Testis (tissue), 2 donors: Measurements from ENCODE around the gene DCUN1D4.

Source experiments
- CTCF ChIP-seq, 3 experiments: fragments of 450-650 bp in 2 of 3; fragments of 200-600 bp in 1 of 3; sonication (generic) in 1 of 3; IDR thresholded peaks; one replicate each; pipeline ENCODE4 v1.5.1; 2016 to 2019; ENCODE audit warnings: antibody characterized with exemption in 3 of 3, mild to moderate bottlenecking in 2 of 3, moderate library complexity in 1 of 3
- POLR2A ChIP-seq: fragments of 450-650 bp; IDR thresholded peaks from one replicate; pipeline ENCODE4 v1.6.1; 2017; ENCODE audit warnings: antibody characterized with exemption, mild to moderate bottlenecking, moderate library complexity

DNA sequence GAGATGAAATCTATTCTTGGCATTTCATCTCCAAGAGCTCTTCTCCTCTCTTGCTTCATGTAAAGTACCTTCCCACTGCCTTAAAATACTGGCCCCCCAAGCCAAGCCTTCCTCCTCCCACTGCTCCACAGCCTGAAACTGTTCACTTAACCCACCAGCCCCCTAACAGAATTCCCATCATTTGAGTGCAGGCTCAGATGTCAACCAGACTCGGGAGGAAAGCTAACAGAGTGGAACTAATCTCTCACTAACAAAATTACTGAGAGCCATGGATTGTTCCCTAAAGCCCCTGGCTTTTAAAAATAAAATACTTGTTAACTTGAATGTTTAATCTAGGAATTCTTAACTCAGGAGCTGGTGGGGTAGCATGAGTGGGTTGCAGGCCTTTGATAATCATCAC is 7.1 kb upstream of the DCUN1D4 start:
- TF ChIP-seq CTCF (IDR thresholded peaks at IDR 0.05) (no peak), POLR2A (no peak)
